Measurements from ENCODE around the gene AQP12A. TPM values are rescaled to one million over a fixed set of nuclear protein-coding genes. Genes with fewer than 3 reads are reported as not detected.
"Not testable (repeated sequence)": the region's sequence is repeated elsewhere in the genome, so short reads cannot be mapped to it uniquely, and the experiment has no call there.

Gene AQP12A
- polyA plus RNA-seq, 1 donor = not detected

DNA sequence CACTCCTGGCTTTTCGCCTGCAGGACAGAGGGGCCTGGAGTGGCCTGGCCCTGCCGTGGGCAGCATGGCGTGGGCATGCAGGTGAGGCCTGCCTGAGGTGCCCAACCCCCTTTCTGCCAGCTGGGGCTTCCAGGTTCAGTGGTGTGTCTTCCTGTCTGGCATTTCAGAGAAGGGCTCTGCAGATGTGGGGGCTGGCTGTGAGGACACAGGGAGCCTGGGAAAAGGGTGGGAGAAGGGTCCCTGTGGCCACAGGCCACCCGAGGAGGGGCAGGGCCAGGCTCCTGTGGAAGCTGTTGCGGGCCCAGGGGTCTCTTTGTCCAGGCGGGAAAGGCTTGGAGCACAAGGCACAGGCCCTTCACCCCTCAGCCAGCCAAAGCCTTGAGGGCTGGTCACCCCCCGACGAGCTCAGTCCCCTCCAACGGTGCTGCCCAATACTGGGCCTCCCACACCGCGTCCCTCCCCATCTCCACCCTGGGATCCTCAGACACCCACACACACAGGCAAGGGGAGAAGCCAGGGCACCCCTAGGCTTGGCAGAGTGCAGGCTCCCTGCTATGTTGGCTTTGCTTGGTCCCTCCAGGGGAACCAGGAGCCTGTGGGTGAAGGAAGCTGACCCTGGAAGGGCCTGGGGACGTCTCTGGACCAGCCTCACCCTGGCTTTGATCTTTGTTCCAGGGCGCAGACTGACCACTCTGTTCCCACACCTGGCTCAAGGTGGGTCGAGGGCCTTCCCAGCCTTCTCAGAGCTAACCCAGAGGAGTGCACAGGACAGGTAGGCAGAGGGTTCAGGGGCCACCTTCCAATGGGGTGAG is 3.7 kb upstream of the AQP12A start:
- no peak for DNase-seq

DNA sequence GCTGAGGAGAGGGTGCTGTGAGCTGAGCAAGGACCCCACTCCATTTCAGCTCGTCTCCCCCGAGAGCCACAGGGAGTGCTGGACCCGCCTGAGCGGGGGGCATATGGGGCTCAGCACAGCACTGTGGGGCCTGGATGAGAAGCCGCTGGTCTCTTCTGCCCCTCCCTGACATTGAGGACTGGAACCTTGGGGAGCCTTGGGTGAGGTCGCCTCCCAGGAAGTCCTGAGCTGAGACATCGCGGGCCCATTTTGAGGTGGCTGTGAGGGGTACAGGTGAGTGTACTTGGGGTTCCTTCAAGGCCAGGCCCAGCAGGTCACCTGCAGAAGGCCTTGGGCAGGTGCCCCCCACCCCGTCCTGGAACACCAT is 3.1 kb upstream of the AQP12A start:
- no peak for DNase-seq

DNA sequence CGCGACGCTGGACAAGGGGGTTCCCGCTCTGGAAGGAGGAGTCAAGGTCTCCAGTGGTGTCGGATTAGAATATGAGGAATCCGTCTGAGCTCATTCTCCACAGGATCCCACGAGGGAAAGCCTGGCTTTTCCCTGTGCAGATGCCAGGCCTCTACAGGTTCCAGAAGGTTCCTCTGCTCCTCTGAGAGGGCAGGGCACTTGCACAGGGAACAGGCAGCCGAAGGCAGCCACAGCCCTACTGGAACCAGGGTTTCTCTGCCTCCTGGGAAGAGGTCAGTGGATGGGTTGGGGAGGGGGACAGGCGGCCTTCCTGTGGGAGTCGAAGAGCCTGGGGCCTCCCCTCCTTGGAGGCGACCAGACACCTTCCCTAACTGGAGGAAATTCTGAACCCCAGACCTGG is 1.7 kb upstream of the AQP12A start:
- DNase-seq = no peak

DNA sequence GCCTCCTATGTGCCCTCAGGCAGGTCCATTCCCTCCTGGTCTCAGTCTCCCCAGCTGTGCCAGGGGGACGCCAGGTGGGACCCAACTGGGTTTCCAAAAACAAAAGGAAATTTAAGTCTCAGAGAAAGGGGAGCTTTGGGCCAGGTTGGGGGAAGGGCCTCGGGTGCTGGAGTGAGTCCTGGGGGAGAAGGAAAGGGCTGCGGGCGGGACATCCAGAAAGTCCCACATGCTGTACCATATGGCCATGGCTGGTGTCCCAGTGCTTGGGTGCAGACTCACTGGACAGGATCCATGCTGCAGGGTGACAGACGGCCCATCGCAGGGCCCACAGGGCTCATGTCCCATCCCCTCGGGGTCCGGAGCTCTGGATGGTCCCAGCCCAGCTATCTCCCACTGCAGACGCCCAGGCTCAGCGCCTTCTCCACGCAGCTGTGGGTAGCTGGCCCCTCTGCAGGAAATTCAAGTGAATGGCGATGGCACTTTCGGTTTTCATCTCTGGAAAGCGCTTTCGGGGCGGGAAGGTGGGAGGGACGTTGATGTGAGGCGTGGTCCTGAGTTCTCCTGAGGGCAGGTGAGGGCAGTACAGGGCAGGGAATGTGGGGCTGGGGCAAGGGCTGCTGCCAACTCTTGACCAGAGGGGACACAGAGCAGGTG is 1.1 kb upstream of the AQP12A start:
- DNase-seq = not testable (repeated sequence)

DNA sequence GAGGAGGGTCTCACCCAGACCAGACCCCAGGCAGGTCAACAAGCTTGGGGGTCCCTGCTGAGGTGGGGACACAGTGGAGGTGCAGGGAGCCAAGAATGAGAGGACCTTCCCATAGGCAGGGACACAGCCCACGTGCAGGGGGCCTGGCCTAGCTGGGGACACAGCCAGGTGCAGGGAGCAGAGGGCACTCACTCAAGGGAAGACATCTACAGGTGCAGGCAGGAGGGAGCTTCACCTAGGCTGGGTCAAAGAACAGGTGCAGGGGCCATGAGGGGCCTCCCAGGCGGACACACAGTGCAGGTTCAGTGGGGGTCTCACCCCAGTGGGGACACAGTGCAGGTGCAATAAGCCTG is 615 bp upstream of the AQP12A start:
- not testable (repeated sequence) for DNase-seq

DNA sequence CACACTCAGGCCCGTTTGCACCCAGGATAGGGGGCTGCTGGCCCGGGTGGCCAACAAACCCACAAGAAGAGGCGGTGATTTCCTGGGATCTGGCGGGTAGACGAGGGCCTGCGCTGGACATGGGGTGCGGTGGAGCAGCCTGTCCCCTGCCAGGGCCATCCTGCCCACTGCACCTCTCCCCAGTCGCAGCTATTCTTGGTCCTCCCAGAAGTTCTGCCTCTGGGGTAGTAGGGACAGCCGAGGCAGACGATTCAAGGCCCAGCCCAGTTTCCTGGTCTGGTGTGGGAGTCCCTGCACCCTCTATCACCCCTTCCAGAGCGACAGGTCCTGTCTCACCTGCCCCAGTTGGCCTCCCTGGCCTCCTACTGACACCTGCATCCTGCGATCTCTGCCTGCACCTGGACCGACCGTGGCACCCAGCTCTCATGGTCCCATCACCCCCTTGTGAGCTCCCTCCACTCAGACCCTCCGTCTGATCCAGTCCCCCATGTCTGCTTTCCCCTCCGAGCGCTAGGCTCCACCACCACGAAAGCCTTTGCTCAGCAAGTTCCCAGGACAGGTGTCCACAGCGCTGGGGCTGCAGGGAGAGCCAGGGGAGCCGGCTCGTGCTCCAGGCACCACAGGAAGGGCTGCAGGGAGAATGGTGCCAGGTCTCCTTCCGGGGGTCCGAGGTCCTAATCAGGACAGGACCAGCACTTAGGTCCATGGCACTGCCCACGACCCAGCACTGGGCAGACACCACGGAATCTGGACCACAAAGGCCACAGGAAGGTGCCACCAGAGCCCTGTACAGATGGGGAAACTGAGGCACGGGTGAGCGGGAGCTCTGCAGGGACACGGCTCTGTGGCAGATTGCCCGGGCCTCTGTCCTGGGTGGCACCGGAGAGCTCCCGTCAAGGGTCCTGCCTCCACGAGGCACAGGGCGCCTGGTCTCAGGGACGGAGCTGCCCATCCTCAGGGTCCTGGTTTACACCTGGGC is 1.2 kb downstream of the AQP12A start:
- not testable (repeated sequence) for DNase-seq

DNA sequence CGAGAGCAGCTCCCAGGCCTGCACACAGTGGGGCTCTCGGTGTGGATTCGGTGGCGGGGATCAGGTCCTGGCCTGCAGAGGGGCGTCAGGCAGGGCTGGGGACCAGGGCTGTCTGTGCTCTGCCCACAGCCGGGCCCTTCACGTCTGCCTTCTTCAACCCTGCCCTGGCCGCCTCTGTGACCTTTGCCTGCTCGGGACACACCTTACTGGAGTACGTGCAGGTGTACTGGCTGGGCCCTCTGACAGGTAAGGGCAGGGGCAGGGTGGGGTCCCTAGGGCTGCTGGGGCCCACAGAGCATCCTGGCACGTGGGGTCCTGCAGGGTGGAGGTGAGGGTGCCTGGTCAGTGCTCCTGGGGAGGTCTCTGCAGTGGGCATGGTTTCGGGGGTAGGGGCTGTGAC is 2.6 kb downstream of the AQP12A start:
- not testable (repeated sequence) for DNase-seq

DNA sequence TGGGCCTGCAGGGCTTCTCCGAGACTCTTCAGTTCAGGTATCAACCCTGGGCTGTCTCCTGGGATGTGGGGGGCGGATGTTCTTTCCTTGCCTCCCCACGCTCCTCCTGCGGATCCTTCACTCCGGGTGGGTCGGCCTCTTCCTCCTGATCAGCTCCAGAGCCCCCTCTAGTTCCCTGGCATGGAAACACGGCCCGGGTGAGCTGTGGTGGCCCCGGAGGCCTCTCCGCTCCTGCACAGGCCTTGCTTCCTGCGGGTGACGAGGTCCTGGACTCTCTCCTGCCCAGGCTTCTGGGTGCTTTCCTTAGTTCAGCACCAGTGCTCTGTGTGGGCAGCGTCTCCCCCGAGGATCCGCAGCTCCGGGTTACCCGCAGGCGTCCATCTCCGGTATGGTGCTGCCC is 3.9 kb downstream of the AQP12A start:
- DNase-seq = not testable (repeated sequence)

DNA sequence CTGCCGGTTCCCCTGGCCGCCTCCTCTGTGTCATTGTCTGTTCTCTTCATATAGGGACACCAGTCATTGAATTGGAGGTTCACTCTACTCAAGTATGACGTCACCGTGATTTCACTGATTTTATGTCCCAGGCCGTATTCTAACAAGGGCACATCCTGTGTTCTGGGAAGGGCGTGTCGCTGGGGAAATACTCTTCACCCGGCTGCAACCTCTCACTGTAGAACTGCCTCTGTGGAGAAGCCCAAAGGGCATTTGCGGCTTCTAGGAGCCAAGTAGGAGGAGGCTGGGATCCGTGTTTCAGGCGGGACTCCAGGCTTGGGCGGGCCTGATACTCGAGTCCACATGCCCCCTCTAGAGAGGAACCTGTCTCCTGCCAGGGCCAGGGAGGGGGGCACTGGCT is 4.8 kb downstream of the AQP12A start:
- DNase-seq = not testable (repeated sequence)

DNA sequence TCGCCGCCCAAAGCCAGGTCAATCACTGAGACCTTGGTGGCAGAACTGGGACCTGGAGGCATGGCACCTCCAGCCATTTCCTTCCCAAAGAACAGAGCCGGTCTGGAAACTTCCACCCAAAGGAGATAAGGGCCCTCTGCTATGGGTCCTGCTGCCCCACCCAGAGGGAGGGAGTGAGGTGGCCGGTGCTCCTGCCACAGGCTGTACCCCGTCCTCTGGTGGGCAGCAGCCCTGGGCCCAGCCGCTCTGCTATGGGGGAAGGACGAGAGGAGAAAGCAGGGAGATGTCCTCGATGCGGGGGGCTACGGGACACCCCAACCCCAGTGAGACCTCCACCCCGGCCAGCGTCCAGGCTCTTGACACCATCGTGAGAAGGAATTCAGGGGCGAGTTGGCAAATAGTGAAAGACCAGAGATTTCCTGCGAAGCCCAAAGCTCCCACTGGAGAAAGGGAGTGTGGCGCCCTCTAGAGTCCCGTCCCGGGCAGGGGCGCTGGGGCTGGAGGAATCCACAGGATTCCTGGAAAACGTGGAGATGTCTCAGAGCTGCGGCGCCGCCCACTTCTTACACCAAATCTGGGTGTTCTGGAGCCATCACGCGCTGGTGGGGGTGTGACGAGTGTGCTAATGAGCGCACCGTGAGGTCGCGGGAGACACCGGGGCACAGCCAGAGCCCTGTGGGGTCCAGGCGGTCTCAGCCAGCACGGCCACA is 7.3 kb downstream of the AQP12A start:
- DNase-seq = not testable (repeated sequence)

DNA sequence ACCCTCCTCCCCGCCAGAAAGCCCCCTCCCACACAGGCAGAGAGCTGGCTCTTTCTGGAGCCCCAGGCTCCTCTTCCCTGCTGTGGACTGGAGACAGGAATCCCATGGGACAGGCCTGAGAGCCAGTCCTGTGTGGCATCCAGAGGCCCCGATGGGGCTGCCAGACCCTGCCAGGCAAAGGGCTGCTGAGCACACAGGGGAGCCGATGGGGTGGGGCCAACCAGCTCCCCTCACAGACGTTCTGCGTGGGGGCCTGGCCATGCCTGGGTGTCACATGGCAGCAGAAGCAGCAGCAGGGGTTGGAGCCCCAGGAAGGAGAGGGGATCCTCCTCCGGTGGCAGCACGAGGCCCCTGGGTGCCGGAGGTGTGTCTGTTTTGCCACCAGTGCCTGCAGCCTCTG is 8.2 kb downstream of the AQP12A start:
- not testable (repeated sequence) for DNase-seq

DNA sequence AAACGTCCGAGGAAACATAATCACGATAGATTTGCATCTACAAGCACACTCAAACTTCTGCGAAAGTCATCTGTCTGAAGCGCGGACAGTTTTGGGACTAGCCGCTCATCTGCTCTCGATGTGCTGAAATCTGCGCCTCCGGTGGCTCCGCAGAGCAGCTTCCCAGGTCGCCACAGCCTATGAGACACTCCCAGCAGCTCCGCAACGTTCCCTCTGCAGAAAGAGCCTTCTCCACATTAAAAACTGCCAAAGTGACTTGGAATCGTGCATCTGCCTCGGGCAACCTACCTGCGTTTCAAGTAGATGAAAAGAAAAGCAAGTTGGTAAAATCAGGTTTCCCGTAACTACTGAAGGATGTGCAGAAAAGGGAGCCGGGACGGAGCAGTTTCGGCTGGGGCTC is 8.9 kb downstream of the AQP12A start:
- DNase-seq = not testable (repeated sequence)

DNA sequence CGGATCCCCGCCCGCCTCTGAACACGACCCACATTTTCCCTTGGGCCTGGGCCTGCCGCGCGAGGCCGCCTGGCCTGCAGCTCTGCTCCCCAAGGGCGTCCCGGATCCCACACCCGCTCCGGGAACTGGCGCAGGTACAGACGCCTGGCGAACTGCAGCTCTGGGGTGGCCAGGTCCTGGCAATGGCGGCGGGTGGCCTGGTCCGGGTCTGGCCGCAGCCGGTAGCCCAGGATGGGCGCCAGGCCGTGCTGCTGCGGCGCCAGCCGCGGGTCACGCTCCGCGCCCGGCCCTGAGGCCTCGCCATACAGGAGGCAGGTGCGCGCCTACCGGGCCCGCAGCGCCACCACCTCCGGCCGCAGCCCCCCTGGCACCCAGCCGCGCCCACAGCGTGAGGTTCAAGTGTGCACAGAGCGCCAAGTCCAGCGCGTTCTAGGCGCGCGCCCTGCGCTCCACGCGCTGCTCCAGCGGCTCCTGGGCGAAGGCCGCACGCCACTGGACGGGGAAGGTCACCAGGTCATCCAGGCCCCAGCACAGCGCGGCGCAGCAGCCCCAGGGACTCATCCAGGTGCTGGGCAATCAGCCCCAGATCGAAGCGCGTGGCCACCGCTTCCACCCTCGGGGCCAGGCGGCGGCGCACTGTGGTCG is 9.5 kb downstream of the AQP12A start:
- no peak for DNase-seq

DNA sequence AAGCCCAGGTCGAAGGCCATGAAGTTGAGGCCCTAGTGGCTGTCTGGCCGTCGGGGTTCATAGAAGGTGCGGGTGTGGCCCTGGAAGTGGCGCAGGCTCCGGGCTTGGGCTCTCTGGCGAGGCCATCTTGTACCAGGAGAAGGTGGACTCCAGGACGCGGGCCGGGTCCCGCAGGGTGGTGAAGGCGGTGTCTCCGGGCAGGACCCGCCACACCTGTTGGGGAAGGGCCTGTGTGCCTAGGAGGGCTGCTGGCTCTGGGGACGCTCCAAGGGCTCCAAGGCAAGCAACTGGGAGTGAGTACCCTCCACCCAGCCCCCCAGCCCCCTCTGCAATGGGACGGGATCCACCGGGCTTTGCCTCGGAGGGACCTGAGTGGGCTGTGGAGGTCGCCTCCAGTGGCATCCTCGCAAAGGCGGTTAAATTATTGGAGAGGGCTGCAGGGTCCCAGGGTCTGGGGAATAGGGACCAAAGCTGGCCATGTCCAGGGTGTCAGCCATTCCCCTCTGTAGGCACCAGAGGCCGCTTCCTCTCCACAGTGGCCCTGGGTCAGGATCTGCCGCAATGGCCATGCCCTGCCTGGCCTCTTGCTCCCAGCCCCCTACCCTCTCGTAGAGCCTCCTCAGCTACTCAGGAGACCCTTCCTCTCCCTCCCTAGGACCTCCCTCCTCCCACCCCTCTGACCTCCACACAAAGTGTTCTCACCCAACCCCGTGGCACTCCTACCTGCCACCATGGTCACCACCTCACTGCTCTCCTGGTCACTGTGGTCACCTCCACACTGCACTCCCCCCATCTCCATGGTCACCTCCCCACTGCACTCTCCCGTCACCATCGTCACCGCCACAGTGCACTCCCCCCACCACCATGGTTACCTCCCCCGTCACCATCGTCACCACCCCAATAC is 10.3 kb downstream of the AQP12A start:
- no peak for DNase-seq

DNA sequence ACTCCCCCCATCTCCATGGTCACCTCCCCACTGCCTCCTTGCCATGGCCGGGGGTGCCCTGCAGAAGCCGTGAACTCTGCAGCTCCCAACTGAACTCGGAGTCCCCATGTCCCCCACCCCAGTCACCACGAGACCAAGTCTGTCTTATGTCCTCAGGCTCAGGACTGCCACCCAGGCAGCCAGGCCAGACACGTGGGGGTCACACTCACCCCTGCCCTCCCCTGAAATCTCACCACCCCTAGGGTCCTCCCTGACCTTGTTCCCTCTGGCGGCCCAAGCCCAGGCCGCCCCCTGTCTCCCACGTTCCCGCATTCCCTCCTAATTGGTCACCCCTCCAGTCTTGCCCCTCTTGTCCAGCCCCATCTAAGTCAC is 11.0 kb downstream of the AQP12A start:
- DNase-seq = no peak

DNA sequence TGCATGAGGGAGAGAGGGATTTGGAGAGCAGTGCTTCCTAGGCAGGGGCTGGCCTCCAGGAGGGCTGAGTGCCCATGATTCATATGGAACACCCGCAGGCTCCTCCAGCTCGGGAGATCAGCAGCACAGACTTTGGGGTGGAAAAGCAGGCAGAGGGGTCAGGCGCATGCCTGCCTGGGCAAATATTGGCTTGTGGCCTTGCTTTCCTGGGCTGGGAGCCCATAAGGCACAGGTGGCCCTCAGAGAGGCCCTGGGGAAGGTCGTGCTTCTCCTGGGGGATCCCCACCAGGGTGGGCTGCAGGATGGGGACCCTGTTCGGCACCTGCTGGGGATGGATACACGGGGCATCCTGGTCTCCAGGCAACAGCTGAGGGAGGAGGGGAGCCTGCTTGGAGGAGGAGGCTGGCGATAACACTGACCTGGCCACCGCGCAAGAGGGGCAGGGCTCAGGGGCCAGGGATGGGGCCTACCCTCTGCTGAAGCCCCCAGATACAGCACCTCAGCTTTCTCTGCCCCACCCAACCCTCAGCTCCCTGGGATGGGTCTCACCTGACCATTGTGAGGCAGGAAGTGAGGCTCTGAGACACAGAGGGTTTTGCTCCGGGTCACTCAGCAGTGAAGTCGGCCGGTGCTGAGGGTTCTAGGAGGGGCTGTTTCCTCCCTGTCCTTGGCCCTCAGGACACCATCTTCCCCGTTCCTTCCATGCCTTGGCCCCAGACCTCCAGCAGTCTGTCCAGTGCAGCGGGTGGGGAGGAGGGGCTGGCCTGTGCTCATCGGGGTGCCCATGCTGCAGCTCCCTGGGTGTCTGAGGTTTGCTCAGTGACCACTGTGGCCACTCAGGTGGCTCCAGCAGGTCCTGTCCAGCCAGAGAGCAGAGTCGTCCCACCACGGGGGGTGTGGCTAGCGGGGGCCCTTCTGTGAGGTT is 12.0 kb downstream of the AQP12A start:
- DNase-seq = no peak

DNA sequence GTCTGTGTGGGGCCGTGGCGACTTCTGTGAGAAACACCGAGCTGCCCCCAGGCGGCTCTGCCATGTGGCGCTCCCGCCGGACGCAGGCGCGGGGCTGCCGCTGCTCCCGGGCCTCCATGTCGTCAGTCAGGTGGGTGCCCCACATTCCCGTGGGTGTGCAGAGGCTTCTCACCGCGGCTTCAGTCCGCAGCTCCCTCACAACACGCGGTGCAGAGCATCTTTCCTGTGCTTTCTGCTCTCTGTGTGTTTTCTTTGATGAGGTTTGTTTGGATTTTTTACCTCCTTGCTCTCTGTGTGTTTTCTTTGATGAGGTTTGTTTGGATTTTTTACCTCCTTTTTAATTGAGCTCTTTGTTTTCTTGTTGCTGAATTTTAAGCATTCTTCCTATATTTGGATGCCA is 13.0 kb downstream of the AQP12A start:
- DNase-seq = no peak

DNA sequence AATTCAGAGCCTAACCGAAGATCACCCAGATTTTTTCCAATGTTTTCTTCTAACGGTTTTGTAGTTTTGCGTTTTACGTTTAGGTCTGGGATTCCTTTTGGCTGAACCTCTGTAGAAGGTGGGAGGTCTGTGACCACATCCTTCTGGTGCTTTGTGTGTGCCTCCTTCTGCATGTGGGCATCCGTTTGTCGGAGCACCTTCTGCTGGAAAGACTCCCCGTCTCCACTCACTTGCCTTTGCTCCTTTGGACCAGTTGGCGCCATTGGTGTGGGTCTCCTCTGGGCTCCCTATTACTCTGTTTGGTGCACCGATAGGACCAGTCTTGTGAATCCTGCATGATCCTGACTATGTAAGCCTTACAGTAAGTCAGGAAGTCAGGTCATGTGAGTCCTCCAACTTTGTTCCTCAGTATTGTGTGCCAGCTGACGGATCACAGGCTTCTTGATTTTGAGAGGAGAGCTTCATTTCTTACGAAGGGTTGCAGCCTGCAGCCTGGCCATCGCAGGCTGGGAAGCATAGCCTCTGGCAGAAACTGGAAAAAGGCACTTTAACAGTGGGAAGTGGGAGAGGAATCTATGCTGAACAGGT is 13.6 kb downstream of the AQP12A start:
- DNase-seq = no peak

Measured in left kidney (tissue), 2 donors.